ENCODE results near the gene TAC4.

- TF ChIP-seq CTCF (IDR thresholded peaks at IDR 0.05; ENCODE audit: insufficient read depth, low read length, poor library complexity, severe bottlenecking) (no peak), EZH2phosphoT487 (conservative IDR thresholded peaks at IDR 0.05; ENCODE audit: low read length) (no peak)
Observed at GRCh38 chr17:49814781-49815529, 32.9 kb downstream of the TAC4 start.

All from SU-DHL-6 (cell line).